Stimulated activated CD4-positive, alpha-beta T cell treated with anti-CD3 and anti-CD28 coated beads, Interleukin-15, amount 100 ng/mL, for 1 hour (primary cell): ENCODE results near the gene WNK1.

ENCODE experiments used
- DNase-seq, 2 donors: peaks; one replicate each; pipeline ENCODE4 v3.0.0-alpha.2; 2020; ENCODE audit warnings: low read depth in 1 of 2, low spot score in 1 of 2

Gene WNK1

GRCh38 chr12:852864-853263 is 100.5 kb downstream of the WNK1 start:
- DNase-seq = no peak

DNA sequence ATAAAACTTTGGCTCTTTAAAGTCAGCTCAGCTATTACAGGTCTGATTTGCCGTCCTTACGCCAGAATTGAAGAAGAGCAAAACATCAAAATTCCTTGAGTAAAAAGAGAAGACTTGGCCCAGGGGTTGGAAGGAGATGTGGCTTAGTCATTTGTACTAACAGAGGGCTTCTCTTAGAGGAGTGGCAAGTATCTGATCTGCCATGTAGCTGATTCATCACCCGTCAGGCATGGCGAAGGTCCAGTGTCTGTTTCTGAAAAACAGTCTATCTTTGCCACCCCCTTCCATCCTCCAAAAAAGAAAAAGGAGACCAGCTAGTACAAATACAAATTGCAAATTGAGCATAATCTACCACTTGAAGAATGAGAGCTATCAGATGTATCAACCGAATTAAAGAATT is 105.2 kb downstream of the WNK1 start:
- DNase-seq = no peak

GRCh38 chr12:862303-862911 is 110.0 kb downstream of the WNK1 start:
- no peak for DNase-seq

DNA sequence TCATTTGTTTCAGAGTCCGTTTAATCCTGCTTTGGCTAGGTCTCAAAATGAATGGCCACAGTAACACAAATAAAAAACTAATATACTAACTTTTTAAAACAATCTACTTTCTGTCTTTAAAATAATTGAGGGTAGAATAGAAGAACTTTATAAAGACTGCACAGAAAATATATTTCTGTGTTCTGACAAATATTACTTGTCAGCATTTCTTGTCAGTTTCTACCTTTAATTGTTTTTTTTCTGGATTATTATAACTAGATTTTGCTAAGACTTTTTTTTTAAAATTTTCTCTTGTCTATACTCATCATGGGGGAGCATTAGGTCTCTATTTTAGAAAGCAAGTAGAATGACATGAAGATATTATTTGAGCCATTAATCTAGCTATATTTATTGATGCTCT is 110.9 kb downstream of the WNK1 start:
- DNase-seq = no peak

DNA sequence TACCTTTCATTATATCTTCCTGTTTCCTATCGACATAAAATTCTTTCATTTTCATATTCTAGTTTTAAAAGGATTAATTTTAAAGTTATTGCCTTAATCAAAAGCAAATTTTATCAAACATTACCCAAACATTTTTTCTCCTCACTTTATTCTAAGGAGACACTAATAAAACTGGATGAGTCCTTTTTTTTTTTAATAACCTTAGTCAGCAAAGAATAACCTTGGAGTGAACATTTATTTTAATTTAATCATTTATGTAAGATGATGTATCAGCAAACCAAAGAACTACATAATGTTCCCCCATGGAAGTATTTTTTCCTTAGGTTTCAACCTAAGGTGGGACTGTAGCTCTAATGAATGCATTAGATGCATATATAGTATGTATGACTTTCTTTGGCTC is 113.2 kb downstream of the WNK1 start:
- DNase-seq = no peak

DNA sequence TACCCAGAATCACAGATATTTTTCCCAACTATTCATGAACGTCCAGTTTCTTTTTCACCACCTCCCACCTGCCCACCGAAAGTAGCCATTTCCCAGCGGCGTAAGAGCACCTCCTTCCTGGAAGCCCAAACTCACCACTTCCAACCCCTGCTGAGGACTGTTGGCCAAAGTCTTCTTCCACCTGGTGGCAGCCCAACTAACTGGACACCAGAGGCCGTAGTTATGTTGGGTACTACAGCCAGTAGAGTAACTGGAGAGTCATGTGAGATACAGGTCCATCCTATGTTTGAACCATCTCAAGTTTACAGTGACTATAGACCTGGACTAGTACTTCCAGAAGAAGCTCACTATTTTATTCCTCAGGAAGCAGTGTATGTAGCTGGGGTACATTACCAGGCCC is 115.5 kb downstream of the WNK1 start:
- no peak for DNase-seq

GRCh38 chr12:868722-869121 is 116.3 kb downstream of the WNK1 start:
- DNase-seq = no peak

DNA sequence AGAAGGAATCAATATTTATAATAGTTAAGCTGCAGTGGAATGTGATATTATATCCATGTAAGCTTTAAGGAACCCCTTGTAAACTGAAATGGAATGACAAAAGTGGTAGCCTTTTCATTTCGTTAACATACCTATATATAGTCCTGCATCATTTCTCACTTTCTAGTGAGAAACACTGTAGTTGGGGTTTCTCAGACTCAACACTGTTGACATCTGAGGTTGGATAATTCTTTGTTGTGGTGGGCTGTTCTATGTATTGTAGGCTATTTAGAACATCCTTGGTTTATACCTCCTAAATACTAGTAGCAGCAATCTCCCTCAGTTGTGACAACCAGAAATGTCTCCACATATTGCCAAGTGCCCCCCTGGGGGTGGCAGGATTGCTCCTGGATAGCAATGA is 118.0 kb downstream of the WNK1 start:
- no peak for DNase-seq

- no peak for DNase-seq
These were observed 121.6 kb downstream of the WNK1 start for GRCh38 chr12:873954-874353.

DNA sequence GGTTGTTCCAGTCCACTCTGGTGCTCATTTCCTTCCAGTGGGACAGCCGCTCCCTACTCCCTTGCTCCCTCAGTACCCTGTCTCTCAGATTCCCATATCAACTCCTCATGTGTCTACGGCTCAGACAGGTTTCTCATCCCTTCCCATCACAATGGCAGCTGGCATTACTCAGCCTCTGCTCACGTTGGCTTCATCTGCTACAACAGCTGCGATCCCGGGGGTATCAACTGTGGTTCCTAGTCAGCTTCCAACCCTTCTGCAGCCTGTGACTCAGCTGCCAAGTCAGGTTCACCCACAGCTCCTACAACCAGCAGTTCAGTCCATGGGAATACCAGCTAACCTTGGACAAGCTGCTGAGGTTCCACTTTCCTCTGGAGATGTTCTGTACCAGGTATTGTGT is 127.3 kb downstream of the WNK1 start:
- no peak for DNase-seq

- no peak for DNase-seq
These were observed 128.3 kb downstream of the WNK1 start for GRCh38 chr12:880656-881055.

DNA sequence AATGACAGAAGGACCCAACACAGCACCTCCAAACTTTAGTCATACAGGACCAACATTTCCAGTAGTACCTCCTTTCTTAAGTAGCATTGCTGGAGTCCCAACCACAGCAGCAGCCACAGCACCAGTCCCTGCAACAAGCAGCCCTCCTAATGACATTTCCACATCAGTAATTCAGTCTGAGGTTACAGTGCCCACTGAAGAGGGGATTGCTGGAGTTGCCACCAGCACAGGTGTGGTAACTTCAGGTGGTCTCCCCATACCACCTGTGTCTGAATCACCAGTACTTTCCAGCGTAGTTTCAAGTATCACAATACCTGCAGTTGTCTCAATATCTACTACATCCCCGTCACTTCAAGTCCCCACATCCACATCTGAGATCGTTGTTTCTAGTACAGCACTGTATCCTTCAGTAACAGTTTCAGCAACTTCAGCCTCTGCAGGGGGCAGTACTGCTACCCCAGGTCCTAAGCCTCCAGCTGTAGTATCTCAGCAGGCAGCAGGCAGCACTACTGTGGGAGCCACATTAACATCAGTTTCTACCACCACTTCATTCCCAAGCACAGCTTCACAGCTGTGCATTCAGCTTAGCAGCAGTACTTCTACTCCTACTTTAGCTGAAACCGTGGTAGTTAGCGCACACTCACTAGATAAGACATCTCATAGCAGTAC is 132.5 kb downstream of the WNK1 start:
- DNase-seq = no peak

DNA sequence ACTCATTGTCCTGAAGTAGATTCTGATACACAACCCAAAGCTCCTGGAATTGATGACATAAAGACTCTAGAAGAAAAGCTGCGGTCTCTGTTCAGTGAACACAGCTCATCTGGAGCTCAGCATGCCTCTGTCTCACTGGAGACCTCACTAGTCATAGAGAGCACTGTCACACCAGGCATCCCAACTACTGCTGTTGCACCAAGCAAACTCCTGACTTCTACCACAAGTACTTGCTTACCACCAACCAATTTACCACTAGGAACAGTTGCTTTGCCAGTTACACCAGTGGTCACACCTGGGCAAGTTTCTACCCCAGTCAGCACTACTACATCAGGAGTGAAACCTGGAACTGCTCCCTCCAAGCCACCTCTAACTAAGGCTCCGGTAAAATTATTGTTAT is 133.3 kb downstream of the WNK1 start:
- no peak for DNase-seq

GRCh38 chr12:886206-886605 is 133.8 kb downstream of the WNK1 start:
- DNase-seq = no peak

GRCh38 chr12:894226-894625 is 141.8 kb downstream of the WNK1 start:
- DNase-seq = no peak

DNA sequence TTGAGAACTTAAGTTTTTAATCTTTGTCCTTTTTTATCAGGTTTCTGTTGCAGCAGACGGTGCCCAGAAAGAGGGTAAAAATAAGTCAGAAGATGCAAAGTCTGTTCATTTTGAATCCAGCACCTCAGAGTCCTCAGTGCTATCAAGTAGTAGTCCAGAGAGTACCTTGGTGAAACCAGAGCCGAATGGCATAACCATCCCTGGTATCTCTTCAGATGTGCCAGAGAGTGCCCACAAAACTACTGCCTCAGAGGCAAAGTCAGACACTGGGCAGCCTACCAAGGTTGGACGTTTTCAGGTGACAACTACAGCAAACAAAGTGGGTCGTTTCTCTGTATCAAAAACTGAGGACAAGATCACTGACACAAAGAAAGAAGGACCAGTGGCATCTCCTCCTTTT is 143.7 kb downstream of the WNK1 start:
- no peak for DNase-seq

DNA sequence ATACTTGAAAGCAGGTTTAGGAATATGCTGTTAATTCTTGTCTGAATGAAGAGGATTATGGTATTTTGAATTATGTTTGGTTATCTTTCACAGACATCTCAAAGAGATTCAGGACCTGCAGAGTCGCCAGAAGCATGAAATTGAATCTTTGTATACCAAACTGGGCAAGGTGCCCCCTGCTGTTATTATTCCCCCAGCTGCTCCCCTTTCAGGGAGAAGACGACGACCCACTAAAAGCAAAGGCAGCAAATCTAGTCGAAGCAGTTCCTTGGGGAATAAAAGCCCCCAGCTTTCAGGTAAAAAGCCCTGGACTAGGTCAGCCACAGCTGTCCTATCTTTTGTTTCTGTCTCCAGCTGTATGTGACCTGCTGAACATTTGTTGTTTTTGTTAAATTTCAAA is 145.0 kb downstream of the WNK1 start:
- no peak for DNase-seq

DNA sequence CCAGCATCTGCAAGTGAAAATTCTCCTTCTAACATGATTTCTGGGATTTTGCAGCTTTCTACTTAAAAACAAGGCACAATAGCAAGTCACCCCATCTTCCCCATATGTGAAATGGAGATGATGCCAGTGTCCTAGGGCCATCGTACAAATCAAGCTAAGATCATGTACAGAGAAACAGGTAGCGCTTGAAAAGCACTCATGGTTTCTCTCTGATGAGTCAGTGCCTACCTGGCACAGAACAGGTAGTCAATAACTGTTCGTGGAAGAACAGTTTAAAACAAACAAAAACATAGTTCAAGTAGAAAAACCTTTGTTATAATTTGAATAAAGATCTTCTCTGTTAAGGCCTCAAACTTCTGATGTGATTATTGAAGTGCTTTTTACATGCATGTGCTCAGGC is 150.2 kb downstream of the WNK1 start:
- no peak for DNase-seq

DNA sequence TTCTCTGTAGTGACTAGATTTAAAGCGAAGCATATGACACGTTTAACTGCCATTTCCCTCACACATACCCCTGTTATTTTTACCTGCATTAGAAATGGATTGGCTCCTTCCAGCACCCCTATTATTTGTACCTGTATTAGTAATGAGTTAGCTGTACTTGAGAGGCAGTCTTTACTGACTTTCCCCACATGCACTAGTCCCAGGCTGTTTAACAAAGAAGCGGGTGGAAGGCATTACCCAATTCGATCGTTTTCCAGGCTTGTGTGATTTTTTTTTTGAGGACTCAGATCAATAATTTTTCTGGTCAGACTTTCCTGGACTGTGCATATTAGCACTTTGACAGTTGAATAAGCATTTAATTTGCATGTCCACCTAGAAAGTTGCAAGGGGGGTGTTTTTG is 150.7 kb downstream of the WNK1 start:
- DNase-seq = no peak

GRCh38 chr12:904010-904414 is 151.6 kb downstream of the WNK1 start:
- DNase-seq = no peak

- DNase-seq = no peak
These were observed 153.1 kb downstream of the WNK1 start for GRCh38 chr12:905261-906031.

DNA sequence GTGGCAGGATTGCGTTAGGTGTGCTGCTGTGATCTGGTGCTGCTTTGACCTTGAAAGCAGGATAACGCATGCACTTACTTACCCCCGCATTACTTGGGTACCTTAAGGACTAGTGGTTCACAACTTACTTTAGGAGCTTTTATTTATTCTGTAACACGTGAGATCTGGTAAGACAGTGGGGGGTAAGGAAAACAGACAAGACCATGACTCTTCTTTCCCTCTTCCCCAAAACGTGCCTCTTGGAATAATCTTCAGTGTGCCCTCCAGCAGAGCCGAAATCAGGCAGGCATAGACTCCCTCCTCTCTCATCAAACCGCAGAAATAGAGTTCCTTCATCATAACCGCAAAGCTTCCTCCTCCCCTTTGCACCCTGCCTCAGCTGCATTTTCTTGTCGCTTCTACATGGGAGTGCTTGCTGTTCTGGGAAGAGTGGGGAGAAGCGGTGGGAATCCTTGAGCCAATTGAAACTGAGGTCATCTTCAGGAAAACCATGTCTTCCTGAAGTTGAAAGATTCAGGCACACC is 153.7 kb downstream of the WNK1 start:
- DNase-seq = no peak
